A673 (cell line): Measurements from ENCODE around the gene RRAS2. TPM values are rescaled to one million over a fixed set of nuclear protein-coding genes. Genes with fewer than 3 reads are reported as not detected.

Source experiments
- BruUV-seq: library from RNA; stranded (reverse); fragments of 400-500 nt; replicated peaks from 2 replicates; lab custom pipeline; 2021; lab: Mats Ljungman, UMichigan
- CTCF ChIA-PET: fragments of 300-600 bp; sonication (Branson Sonifier 250); formaldehyde crosslinking; loops from one replicate; lab custom pipeline; 2022; ENCODE audit warnings: antibody characterized with exemption; lab: Charles Lee
- POLR2A ChIA-PET: fragments of 300-600 bp; sonication (Branson Sonifier 250); formaldehyde crosslinking; loops from one replicate; lab custom pipeline; 2022; ENCODE audit warnings: antibody characterized with exemption; ENCODE audit not compliant: low non-redundant PET; lab: Charles Lee
- DNase-seq: peaks from one replicate; pipeline ENCODE4 v3.0.0-alpha.2; 2015; ENCODE audit warnings: low spot score
- H3K27ac ChIP-seq: fragments of 200-600 bp; sonication (generic); 2 replicates; pipeline ENCODE4 v1.5.1; 2016; ENCODE audit warnings: mixed run types, low read depth, mild to moderate bottlenecking, mixed read lengths, antibody characterized with exemption, low read length; ENCODE audit not compliant: poor library complexity, severe bottlenecking
- H3K27me3 ChIP-seq: fragments of 200-600 bp; sonication (generic); replicated peaks from 2 replicates; pipeline ENCODE4 v1.6.1; 2017; ENCODE audit warnings: mixed run types, low read depth, mild to moderate bottlenecking, mixed read lengths, antibody characterized with exemption, low read length; ENCODE audit not compliant: insufficient read depth, poor library complexity
- H3K36me3 ChIP-seq: fragments of 200-600 bp; sonication (generic); 2 replicates; pipeline ENCODE4 v1.6.1; 2016; ENCODE audit warnings: mixed run types, mild to moderate bottlenecking, mixed read lengths, antibody characterized with exemption, low read length; ENCODE audit not compliant: insufficient read depth, poor library complexity, severe bottlenecking
- H3K4me1 ChIP-seq: fragments of 200-600 bp; sonication (generic); 2 replicates; pipeline ENCODE4 v1.6.1; 2017; ENCODE audit warnings: mixed run types, mild to moderate bottlenecking, mixed read lengths, antibody characterized with exemption, low read length; ENCODE audit not compliant: insufficient read depth, poor library complexity, severe bottlenecking
- H3K4me3 ChIP-seq: fragments of 200-600 bp; sonication (generic); 2 replicates; pipeline ENCODE4 v1.5.1; 2016; ENCODE audit warnings: low read depth, mixed run types, mild to moderate bottlenecking, mixed read lengths, low read length; ENCODE audit not compliant: poor library complexity, severe bottlenecking
- H3K9me3 ChIP-seq: fragments of 200-600 bp; sonication (generic); 2 replicates; pipeline ENCODE4 v1.6.1; 2016; ENCODE audit warnings: mixed run types, low read depth, mild to moderate bottlenecking, mixed read lengths, antibody characterized with exemption, low read length; ENCODE audit not compliant: poor library complexity, severe bottlenecking
- EZH2 ChIP-seq: fragments of 200-600 bp; sonication (generic); IDR thresholded peaks from 2 replicates; pipeline ENCODE4 v1.6.1; 2017; ENCODE audit warnings: borderline replicate concordance, low read depth, mild to moderate bottlenecking, mixed read lengths, antibody characterized with exemption, low read length; ENCODE audit not compliant: poor library complexity, severe bottlenecking
- intact Hi-C: fragments of 100-400 bp; cut with micrococcal nuclease; formaldehyde crosslinking; loops from one replicate; pipeline ENCODE4 v1.10.0; 2022; ENCODE audit not compliant: unreplicated experiment
- total RNA-seq: library from RNA; stranded (reverse); gene quantifications from 2 replicates; pipeline ENCODE4 v1.2.3, GENCODE V29; 2021
- TF ChIP-seq, protein P1 (sequence below): fragments of 300-800, 200-600 bp; sonication (generic); conservative IDR thresholded peaks from 2 replicates; pipeline ENCODE4 v1.5.1; 2017; ENCODE audit warnings: low read depth, mild to moderate bottlenecking, antibody characterized with exemption, low read length, moderate library complexity, mixed read lengths

Gene RRAS2
- total RNA-seq, 1 experiment from 2014 or later: 23.3 TPM

DNA sequence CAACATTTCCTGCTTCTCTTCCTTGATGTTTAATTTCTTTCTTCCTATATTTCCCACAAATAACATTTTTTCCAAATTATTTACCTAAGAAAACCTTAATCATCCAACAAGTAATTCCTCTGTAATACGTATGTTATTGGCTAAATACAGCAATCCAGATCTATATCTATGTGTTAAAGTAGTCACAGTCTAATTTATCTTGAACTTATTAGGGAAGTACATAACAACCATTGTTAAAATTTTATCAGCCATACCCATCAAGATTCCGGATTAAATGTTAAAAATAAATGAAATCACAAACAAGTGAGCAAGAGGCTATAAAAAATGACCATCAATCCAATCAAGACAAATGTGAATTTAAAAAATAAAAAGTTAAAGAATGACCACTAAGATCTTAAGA lies 36.5 kb downstream of the RRAS2 start:
- H3K4me1 ChIP-seq: peaks cover 28% of the 10 kb centered on the region
- ChIA-PET CTCF (no interaction called here), POLR2A (no interaction called here)
- BruUV-seq: no TSS peak
- no peak overlapping the region for H3K27ac ChIP-seq
- no peak for DNase-seq
- no peaks in the 10 kb centered on the region for H3K27me3 ChIP-seq
- TF ChIP-seq, protein P1, sequence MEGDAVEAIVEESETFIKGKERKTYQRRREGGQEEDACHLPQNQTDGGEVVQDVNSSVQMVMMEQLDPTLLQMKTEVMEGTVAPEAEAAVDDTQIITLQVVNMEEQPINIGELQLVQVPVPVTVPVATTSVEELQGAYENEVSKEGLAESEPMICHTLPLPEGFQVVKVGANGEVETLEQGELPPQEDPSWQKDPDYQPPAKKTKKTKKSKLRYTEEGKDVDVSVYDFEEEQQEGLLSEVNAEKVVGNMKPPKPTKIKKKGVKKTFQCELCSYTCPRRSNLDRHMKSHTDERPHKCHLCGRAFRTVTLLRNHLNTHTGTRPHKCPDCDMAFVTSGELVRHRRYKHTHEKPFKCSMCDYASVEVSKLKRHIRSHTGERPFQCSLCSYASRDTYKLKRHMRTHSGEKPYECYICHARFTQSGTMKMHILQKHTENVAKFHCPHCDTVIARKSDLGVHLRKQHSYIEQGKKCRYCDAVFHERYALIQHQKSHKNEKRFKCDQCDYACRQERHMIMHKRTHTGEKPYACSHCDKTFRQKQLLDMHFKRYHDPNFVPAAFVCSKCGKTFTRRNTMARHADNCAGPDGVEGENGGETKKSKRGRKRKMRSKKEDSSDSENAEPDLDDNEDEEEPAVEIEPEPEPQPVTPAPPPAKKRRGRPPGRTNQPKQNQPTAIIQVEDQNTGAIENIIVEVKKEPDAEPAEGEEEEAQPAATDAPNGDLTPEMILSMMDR: no peak
- TF ChIP-seq EZH2: no peak
- H3K36me3 ChIP-seq: no peaks in the 10 kb centered on the region
- no peaks in the 10 kb centered on the region for H3K9me3 ChIP-seq
- intact Hi-C loops: no loop called here
- no peak overlapping the region for H3K4me3 ChIP-seq

DNA sequence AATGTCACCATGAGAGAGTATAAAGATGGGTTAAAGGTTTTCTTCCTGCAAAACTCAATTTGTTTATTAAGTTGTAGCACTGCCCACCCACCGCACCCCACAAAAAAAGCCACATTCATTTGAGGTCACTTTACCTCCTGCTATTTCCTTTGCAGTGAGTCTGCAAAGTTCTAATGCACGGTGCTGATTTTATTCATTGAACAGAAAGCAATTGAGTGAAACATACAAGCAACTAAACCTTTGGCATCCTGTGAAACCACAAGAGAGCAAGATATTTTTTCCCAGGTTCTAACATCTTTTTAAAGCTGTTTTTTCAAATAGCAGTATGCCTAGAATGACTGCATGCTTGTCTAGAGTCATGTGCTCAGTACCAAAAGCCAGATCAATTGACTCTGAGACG lies 39.0 kb downstream of the RRAS2 start:
- ChIA-PET POLR2A (no interaction called here), CTCF (no interaction called here)
- DNase-seq: no peak
- BruUV-seq: no TSS peak
- Histone ChIP-seq H3K27me3 (no peaks in the 10 kb centered on the region), H3K27ac (no peak overlapping the region), H3K36me3 (no peaks in the 10 kb centered on the region), H3K4me1 (peaks cover 18% of the 10 kb centered on the region), H3K4me3 (no peak overlapping the region), H3K9me3 (no peaks in the 10 kb centered on the region)
- TF ChIP-seq, protein P1: no peak
- TF ChIP-seq EZH2: no peak
- intact Hi-C loops: no loop called here

- Histone ChIP-seq H3K27ac (no peak overlapping the region), H3K4me1 (peaks cover 4% of the 10 kb centered on the region), H3K4me3 (no peak overlapping the region), H3K27me3 (no peaks in the 10 kb centered on the region), H3K36me3 (no peaks in the 10 kb centered on the region), H3K9me3 (no peaks in the 10 kb centered on the region)
- BruUV-seq: no TSS peak
- no peak for DNase-seq
- ChIA-PET POLR2A (no interaction called here), CTCF (no interaction called here)
- intact Hi-C loops: no loop called here
- TF ChIP-seq, protein P1: no peak
- no peak for TF ChIP-seq EZH2
These were observed 40.4 kb downstream of the RRAS2 start for GRCh38 chr11:14318581-14318981.
